Endodermal cell (in vitro differentiated cells): ENCODE data around the gene PTTG1. TPM values are rescaled to one million over a fixed set of nuclear protein-coding genes. Genes with fewer than 3 reads are reported as not detected.

Experiments
- DNase-seq: peaks from one replicate; pipeline ENCODE4 v3.0.0-alpha.2; 2017
- H3K27ac ChIP-seq: 2 replicates; pipeline ENCODE4 v1.5.1; 2013; ENCODE audit warnings: mild to moderate bottlenecking, low read depth, low read length, moderate library complexity
- H3K27me3 ChIP-seq: 2 replicates; pipeline ENCODE4 v1.6.1; 2013; ENCODE audit warnings: mild to moderate bottlenecking, low read length, moderate library complexity; ENCODE audit not compliant: insufficient read depth, control insufficient read depth, poor library complexity, severe bottlenecking
- H3K36me3 ChIP-seq: 2 replicates; pipeline ENCODE4 v1.7.0; 2013; ENCODE audit warnings: mild to moderate bottlenecking, low read length, moderate library complexity; ENCODE audit not compliant: control insufficient read depth, insufficient read depth
- H3K4me1 ChIP-seq: one replicate; pipeline ENCODE4 v1.7.0; 2013; ENCODE audit warnings: low read length; ENCODE audit not compliant: control insufficient read depth, insufficient read depth
- H3K4me3 ChIP-seq: 2 replicates; pipeline ENCODE4 v1.5.1; 2013; ENCODE audit warnings: mild to moderate bottlenecking, low read length, moderate library complexity
- H3K9ac ChIP-seq: 2 replicates; pipeline ENCODE4 v1.6.1; 2013; ENCODE audit warnings: mild to moderate bottlenecking, low read length, moderate library complexity; ENCODE audit not compliant: poor library complexity, severe bottlenecking; ENCODE audit errors: extremely low read depth
- H3K9me3 ChIP-seq: 2 replicates; pipeline ENCODE4 v1.6.1; 2013; ENCODE audit warnings: mild to moderate bottlenecking, low read length, moderate library complexity; ENCODE audit not compliant: control insufficient read depth
- H3K27ac Mint-ChIP-seq: 2 replicates; pipeline ENCODE4 v1.8.0; 2020; ENCODE audit warnings: mixed read lengths
- H3K27me3 Mint-ChIP-seq: 2 replicates; pipeline ENCODE4 v1.8.0; 2021; ENCODE audit warnings: mild to moderate bottlenecking, mixed read lengths; ENCODE audit not compliant: insufficient read depth
- H3K36me3 Mint-ChIP-seq: 2 replicates; pipeline ENCODE4 v1.8.0; 2020; ENCODE audit warnings: low read depth, mixed read lengths
- H3K4me1 Mint-ChIP-seq: 2 replicates; pipeline ENCODE4 v1.8.0; 2020; ENCODE audit warnings: mixed read lengths
- H3K4me3 Mint-ChIP-seq: 2 replicates; pipeline ENCODE4 v1.8.0; 2020; ENCODE audit warnings: mild to moderate bottlenecking, moderate library complexity, mixed read lengths
- H3K9me3 Mint-ChIP-seq: 2 replicates; pipeline ENCODE4 v1.8.0; 2020; ENCODE audit warnings: mild to moderate bottlenecking, mixed read lengths
- CTCF ChIP-seq: fragments of 200-600 bp; sonication (generic); conservative IDR thresholded peaks from 2 replicates; pipeline ENCODE4 v1.5.0; 2021; ENCODE audit warnings: antibody characterized with exemption, mild to moderate bottlenecking
- WGBS, 2 experiments: methylation state at CpG; one replicate each; pipeline versions ENCODE4 v1.1.5 to v1.1.7; 2013; ENCODE audit warnings: missing lambda C conversion rate in 2 of 2, mixed read lengths in 1 of 2; ENCODE audit not compliant: insufficient coverage in 1 of 2, insufficient read length in 1 of 2; 5-methylcytosine and 5-hydroxymethylcytosine counted together
- total RNA-seq, 2 donors: library from RNA; stranded (reverse); fragmentation: NEBNext Ultra II Directional in 1 of 2; extraction: Animal tissue kit (Norgen Biotek cat#: 25700) in 1 of 2; gene quantifications; 2 replicates in 1 of 2; 3 replicates in 1 of 2; pipeline ENCODE4 v1.2.1, GENCODE V29; 2021

Gene PTTG1
- total RNA-seq, 2 donors from 2014 or later = 121 to 162 TPM

- no peak for TF ChIP-seq CTCF
- no peaks in the 10 kb centered on the region for H3K27me3 ChIP-seq
- Mint-ChIP-seq H3K4me1 (no peaks in the 10 kb centered on the region), H3K27ac (no peak overlapping the region), H3K36me3 (no peaks in the 10 kb centered on the region), H3K27me3 (no peaks in the 10 kb centered on the region), H3K9me3 (no peaks in the 10 kb centered on the region), H3K4me3 (no peak overlapping the region)
- H3K36me3 ChIP-seq = no peaks in the 10 kb centered on the region
- H3K9ac ChIP-seq = no peak overlapping the region
- DNase-seq = no peak
- no peak overlapping the region for H3K4me3 ChIP-seq
- 86 to 89% methylated on average over 7 to 9 of the region's 9 CpGs for WGBS, 2 experiments
- H3K9me3 ChIP-seq = peaks cover 8% of the 10 kb centered on the region
- no peak overlapping the region for H3K27ac ChIP-seq
- no peaks in the 10 kb centered on the region for H3K4me1 ChIP-seq
Observed at GRCh38 chr5:160450164-160450932, 28.7 kb downstream of the PTTG1 start.

- 94 to 96% methylated on average over 2 of the region's 2 CpGs for WGBS, 2 experiments
- DNase-seq = no peak
- Mint-ChIP-seq H3K27me3 (no peaks in the 10 kb centered on the region), H3K9me3 (no peaks in the 10 kb centered on the region), H3K4me3 (no peak overlapping the region), H3K27ac (no peak overlapping the region), H3K4me1 (no peaks in the 10 kb centered on the region), H3K36me3 (no peaks in the 10 kb centered on the region)
- H3K9ac ChIP-seq = no peak overlapping the region
- H3K4me3 ChIP-seq = no peak overlapping the region
- H3K4me1 ChIP-seq = no peaks in the 10 kb centered on the region
- no peaks in the 10 kb centered on the region for H3K27me3 ChIP-seq
- no peak for TF ChIP-seq CTCF
- H3K27ac ChIP-seq = no peak overlapping the region
- peaks cover 8% of the 10 kb centered on the region for H3K9me3 ChIP-seq
- no peaks in the 10 kb centered on the region for H3K36me3 ChIP-seq
Observed at GRCh38 chr5:160451281-160451680, 29.6 kb downstream of the PTTG1 start.

GRCh38 chr5:160452036-160452435 is 30.4 kb downstream of the PTTG1 start:
- Mint-ChIP-seq H3K4me3 (no peak overlapping the region), H3K27me3 (no peaks in the 10 kb centered on the region), H3K36me3 (no peaks in the 10 kb centered on the region), H3K9me3 (no peaks in the 10 kb centered on the region), H3K4me1 (no peaks in the 10 kb centered on the region), H3K27ac (no peak overlapping the region)
- Histone ChIP-seq H3K27me3 (no peaks in the 10 kb centered on the region), H3K27ac (no peak overlapping the region), H3K4me1 (no peaks in the 10 kb centered on the region), H3K9ac (no peak overlapping the region), H3K36me3 (no peaks in the 10 kb centered on the region), H3K4me3 (no peak overlapping the region), H3K9me3 (peaks cover 8% of the 10 kb centered on the region)
- no peak for DNase-seq
- TF ChIP-seq CTCF = no peak
